ENCODE measurements around the gene RHOH. TPM values are rescaled to one million over a fixed set of nuclear protein-coding genes. Genes with fewer than 3 reads are reported as not detected.

RHOH gene
- total RNA-seq, 1 experiment from 2014 or later, result not detected

DNA sequence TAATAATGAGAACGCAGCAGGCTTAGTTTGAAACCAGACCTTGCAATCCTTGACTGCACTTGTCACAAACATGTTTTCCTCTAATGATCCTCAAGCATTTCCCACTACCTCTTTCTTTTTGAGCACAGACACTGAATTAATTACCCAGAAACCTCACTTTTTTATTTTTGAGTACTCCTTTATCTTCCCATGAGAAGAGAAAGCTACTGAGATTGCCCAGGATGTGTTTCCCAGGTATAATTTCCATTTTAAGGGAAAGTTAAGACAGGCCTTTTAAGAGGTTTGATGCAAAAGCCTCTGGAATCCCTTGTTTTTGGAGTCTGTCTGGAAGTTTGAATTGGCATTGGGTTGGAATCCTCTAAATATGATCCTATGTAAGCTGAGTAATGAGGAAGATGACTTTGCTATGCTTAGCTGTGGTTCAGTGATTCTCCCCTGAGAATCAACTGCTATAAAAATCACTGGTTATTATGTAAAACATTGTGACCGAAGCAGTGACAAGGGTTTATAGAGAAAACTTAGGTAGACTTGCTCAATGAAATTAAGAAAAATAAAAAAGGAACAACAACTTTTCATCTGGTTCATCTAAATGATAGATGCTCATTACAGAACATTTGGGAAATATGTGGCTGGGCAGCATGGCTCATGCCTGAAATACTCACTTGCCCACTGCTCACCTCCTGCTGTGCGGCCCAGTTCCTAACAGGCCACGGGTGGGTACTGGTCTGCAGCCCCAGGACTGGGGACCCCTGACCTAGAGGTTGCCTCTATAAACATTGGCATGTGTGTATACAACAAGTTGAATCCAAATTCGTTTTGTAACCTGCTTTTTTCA is 10.8 kb upstream of the RHOH start:
- Histone ChIP-seq H3K36me3 (ENCODE audit: low read depth) (no peaks in the 10 kb centered on the region), H4K20me1 (ENCODE audit: insufficient read depth) (no peaks in the 10 kb centered on the region), H2AFZ (no peak overlapping the region), H3K4me3 (no peak overlapping the region), H3K27ac (no peak overlapping the region), H3K4me2 (no peak overlapping the region), H3K4me1 (replicated peaks; ENCODE audit: insufficient read depth) (peaks cover 4% of the 10 kb centered on the region), H3K27me3 (ENCODE audit: insufficient read depth, low read depth) (no peaks in the 10 kb centered on the region), H3K9me2 (ENCODE audit: insufficient read depth) (no peaks in the 10 kb centered on the region), H3F3A (ENCODE audit: insufficient read depth, low read depth) (no peaks in the 10 kb centered on the region; the same call in 1 of the 2 replicates), H3K9me3 (ENCODE audit: insufficient read depth, low read depth) (no peaks in the 10 kb centered on the region; the same call in 1 of the 2 replicates), H3K79me2 (ENCODE audit: low read depth) (no peaks in the 10 kb centered on the region)
- TF ChIP-seq, protein P1, sequence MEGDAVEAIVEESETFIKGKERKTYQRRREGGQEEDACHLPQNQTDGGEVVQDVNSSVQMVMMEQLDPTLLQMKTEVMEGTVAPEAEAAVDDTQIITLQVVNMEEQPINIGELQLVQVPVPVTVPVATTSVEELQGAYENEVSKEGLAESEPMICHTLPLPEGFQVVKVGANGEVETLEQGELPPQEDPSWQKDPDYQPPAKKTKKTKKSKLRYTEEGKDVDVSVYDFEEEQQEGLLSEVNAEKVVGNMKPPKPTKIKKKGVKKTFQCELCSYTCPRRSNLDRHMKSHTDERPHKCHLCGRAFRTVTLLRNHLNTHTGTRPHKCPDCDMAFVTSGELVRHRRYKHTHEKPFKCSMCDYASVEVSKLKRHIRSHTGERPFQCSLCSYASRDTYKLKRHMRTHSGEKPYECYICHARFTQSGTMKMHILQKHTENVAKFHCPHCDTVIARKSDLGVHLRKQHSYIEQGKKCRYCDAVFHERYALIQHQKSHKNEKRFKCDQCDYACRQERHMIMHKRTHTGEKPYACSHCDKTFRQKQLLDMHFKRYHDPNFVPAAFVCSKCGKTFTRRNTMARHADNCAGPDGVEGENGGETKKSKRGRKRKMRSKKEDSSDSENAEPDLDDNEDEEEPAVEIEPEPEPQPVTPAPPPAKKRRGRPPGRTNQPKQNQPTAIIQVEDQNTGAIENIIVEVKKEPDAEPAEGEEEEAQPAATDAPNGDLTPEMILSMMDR (conservative IDR thresholded peaks at IDR 0.05), result no peak
- DNase-seq, result no peak
- intact Hi-C loops (cut with micrococcal nuclease; ENCODE audit: unreplicated experiment), result no loop called here
- POLR2A ChIA-PET (ENCODE audit: unreplicated experiment), result no interaction called here
- CTCF ChIA-PET, result no interaction called here
- no TSS peak for BruUV-seq (replicated peaks)

DNA sequence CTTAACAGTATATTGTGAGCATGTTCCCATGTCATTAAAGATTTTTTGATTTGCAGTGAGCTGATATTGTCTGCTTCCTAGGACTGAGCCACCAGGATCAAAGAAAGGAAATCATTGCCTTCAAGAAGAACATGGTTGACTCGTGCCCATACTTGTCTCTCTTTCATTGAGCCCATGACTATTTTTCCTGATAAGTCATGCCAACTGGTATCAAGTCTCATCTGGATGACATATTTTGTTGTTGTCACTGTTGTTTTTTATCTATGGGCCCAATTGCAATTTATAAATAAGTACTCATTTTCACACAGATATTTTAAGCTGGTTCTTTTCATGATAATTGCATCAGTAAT is 10.2 kb upstream of the RHOH start:
- H2AFZ ChIP-seq, result no peak overlapping the region
- no peaks in the 10 kb centered on the region for H3K27me3 ChIP-seq (ENCODE audit: insufficient read depth, low read depth)
- no peaks in the 10 kb centered on the region for H3K36me3 ChIP-seq (ENCODE audit: low read depth)
- no peak overlapping the region for H3K4me3 ChIP-seq
- no peak overlapping the region for H3K27ac ChIP-seq
- H3F3A ChIP-seq (ENCODE audit: insufficient read depth, low read depth), result no peaks in the 10 kb centered on the region; the same call in 1 of the 2 replicates
- H3K4me2 ChIP-seq, result no peak overlapping the region
- no peak for DNase-seq
- BruUV-seq (replicated peaks), result no TSS peak
- no peaks in the 10 kb centered on the region; the same call in 1 of the 2 replicates for H3K9me3 ChIP-seq (ENCODE audit: insufficient read depth, low read depth)
- H4K20me1 ChIP-seq (ENCODE audit: insufficient read depth), result no peaks in the 10 kb centered on the region
- no peak for TF ChIP-seq EZH2 (IDR thresholded peaks at IDR 0.05; ENCODE audit: low read depth)
- TF ChIP-seq, protein P1 (conservative IDR thresholded peaks at IDR 0.05), result no peak
- H3K4me1 ChIP-seq (replicated peaks; ENCODE audit: insufficient read depth), result peaks cover 10% of the 10 kb centered on the region
- H3K79me2 ChIP-seq (ENCODE audit: low read depth), result no peaks in the 10 kb centered on the region
- intact Hi-C loops (cut with micrococcal nuclease; ENCODE audit: unreplicated experiment), result no loop called here
- POLR2A ChIA-PET (ENCODE audit: unreplicated experiment), result no interaction called here
- H3K9me2 ChIP-seq (ENCODE audit: insufficient read depth), result no peaks in the 10 kb centered on the region
- CTCF ChIA-PET, result no interaction called here

DNA sequence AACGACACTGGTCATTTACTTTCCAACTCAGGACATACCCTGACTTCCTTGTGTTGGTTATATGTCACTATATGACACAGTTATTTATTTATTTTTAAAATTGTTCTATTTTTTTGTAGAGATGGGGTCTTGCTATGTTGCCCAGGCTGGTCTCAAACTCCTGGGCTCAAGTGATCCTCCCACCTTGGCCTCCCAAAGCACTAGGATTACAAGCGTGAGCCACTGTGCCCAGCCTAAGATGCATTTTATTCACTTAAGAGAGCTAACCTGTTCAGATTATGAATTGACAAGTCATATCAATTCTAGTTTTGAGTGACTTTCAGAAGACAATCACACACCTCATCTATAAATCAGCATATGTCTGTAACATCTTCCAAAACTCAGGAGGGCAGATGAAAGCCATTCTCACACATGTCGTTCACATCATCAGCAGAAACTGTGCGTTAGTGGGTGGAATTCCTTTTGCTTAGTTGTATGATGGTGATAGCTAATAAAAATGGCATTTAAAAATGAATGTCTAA is 9.4 kb upstream of the RHOH start:
- Histone ChIP-seq H3K4me1 (replicated peaks; ENCODE audit: insufficient read depth) (peaks cover 17% of the 10 kb centered on the region), H3K27me3 (ENCODE audit: insufficient read depth, low read depth) (no peaks in the 10 kb centered on the region), H3K4me2 (no peak overlapping the region), H3F3A (ENCODE audit: insufficient read depth, low read depth) (no peaks in the 10 kb centered on the region; the same call in 1 of the 2 replicates), H3K27ac (no peak overlapping the region), H3K9me3 (ENCODE audit: insufficient read depth, low read depth) (no peaks in the 10 kb centered on the region; the same call in 1 of the 2 replicates), H4K20me1 (ENCODE audit: insufficient read depth) (no peaks in the 10 kb centered on the region), H2AFZ (no peak overlapping the region), H3K79me2 (ENCODE audit: low read depth) (no peaks in the 10 kb centered on the region), H3K4me3 (no peak overlapping the region), H3K36me3 (ENCODE audit: low read depth) (no peaks in the 10 kb centered on the region), H3K9me2 (ENCODE audit: insufficient read depth) (no peaks in the 10 kb centered on the region)
- TF ChIP-seq EZH2 (IDR thresholded peaks at IDR 0.05; ENCODE audit: low read depth), result no peak
- TF ChIP-seq, protein P1 (conservative IDR thresholded peaks at IDR 0.05), result no peak
- CTCF ChIA-PET, result no interaction called here
- POLR2A ChIA-PET (ENCODE audit: unreplicated experiment), result interaction anchor here (0.7 kb wide), 1 partner anchor 775 kb away, joined by 4 read pairs; no protein-coding TSS in a partner anchor
- no peak for DNase-seq
- no TSS peak for BruUV-seq (replicated peaks)
- intact Hi-C loops (cut with micrococcal nuclease; ENCODE audit: unreplicated experiment), result no loop called here

Data from PC-9 (cell line).